GM19468 (cell line): ENCODE results near the gene RPL14.
"Not testable (repeated sequence)": the region's sequence is repeated elsewhere in the genome, so short reads cannot be mapped to it uniquely, and the experiment has no call there.

Experiments used
- ATAC-seq: cut with Tn5 transposase; IDR thresholded peaks from one replicate; pipeline ENCODE4 v1.9.1; 2021; ENCODE audit warnings: mild to moderate bottlenecking, moderate library complexity, moderate number of reproducible peaks; ENCODE audit not compliant: unreplicated experiment; ENCODE audit errors: extremely low read depth

Gene RPL14

GRCh38 chr3:40456940-40457823 is at the start of gene RPL14:
Gene RPL14, plus strand, starts transcription at chr3:40457339. Its CDS starts 133 bp downstream, at chr3:40457472.
- peak; percentile 59 for ATAC-seq

- no peak for ATAC-seq
These were observed 49.5 kb upstream of the RPL14 start for GRCh38 chr3:40407611-40408010.

- no peak for ATAC-seq
These were observed 42.9 kb upstream of the RPL14 start for GRCh38 chr3:40414270-40414669.

GRCh38 chr3:40417845-40418543 is 39.1 kb upstream of the RPL14 start:
- ATAC-seq = no peak

- no peak for ATAC-seq
These were observed 34.3 kb upstream of the RPL14 start for GRCh38 chr3:40422861-40423260.

- ATAC-seq = no peak
These were observed 30.0 kb upstream of the RPL14 start for GRCh38 chr3:40427045-40427669.

- ATAC-seq = no peak
These were observed 24.3 kb upstream of the RPL14 start for GRCh38 chr3:40432793-40433192.

- no peak for ATAC-seq
These were observed 19.2 kb upstream of the RPL14 start for GRCh38 chr3:40437889-40438288.

GRCh38 chr3:40445062-40445461 is 12.1 kb upstream of the RPL14 start:
- ATAC-seq = no peak

- no peak for ATAC-seq
These were observed 11.3 kb upstream of the RPL14 start for GRCh38 chr3:40445880-40446279.

- no peak for ATAC-seq
These were observed 6.7 kb upstream of the RPL14 start for GRCh38 chr3:40450438-40450837.

GRCh38 chr3:40451551-40451950 is 5.6 kb upstream of the RPL14 start:
- no peak for ATAC-seq

- no peak for ATAC-seq
These were observed 5.1 kb upstream of the RPL14 start for GRCh38 chr3:40452057-40452456.

GRCh38 chr3:40452562-40452875 is 4.6 kb upstream of the RPL14 start:
- no peak for ATAC-seq

- peak; percentile 88 for ATAC-seq
These were observed 4.0 kb upstream of the RPL14 start for GRCh38 chr3:40452876-40453730.

- ATAC-seq = no peak
These were observed 3.2 kb upstream of the RPL14 start for GRCh38 chr3:40453933-40454332.

GRCh38 chr3:40455328-40455727 is 1.8 kb upstream of the RPL14 start:
- ATAC-seq = no peak

- no peak for ATAC-seq
These were observed 730 bp upstream of the RPL14 start for GRCh38 chr3:40456279-40456939.

- ATAC-seq = no peak
These were observed 1.3 kb downstream of the RPL14 start for GRCh38 chr3:40458473-40458872.

- ATAC-seq = not testable (repeated sequence)
These were observed 3.3 kb downstream of the RPL14 start for GRCh38 chr3:40460481-40460880.
